ENCODE measurements around the gene F8.

- TF ChIP-seq CTCF (conservative IDR thresholded peaks at IDR 0.05; ENCODE audit: low read depth, low read length) (no peak), POLR2A (IDR thresholded peaks at IDR 0.05; ENCODE audit: low read depth, low read length) (no peak), MAFK (IDR thresholded peaks at IDR 0.05; ENCODE audit: low read depth, low read length) (no peak), BHLHE40 (IDR thresholded peaks at IDR 0.05; ENCODE audit: low read depth, low read length) (no peak), RCOR1 (IDR thresholded peaks at IDR 0.05; ENCODE audit: insufficient replicate concordance, low read length) (no peak), MXI1 (IDR thresholded peaks at IDR 0.05; ENCODE audit: borderline replicate concordance, low read depth, low read length) (no peak)
- TF ChIP-seq, protein P1, sequence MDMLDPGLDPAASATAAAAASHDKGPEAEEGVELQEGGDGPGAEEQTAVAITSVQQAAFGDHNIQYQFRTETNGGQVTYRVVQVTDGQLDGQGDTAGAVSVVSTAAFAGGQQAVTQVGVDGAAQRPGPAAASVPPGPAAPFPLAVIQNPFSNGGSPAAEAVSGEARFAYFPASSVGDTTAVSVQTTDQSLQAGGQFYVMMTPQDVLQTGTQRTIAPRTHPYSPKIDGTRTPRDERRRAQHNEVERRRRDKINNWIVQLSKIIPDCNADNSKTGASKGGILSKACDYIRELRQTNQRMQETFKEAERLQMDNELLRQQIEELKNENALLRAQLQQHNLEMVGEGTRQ (IDR thresholded peaks at IDR 0.05; ENCODE audit: low read depth, low read length) = no peak
Observed at GRCh38 chrX:155053656-155054055, 31.1 kb upstream of the F8 start.
